ENCODE results near the gene GPD1L.
"Not testable (repeated sequence)": the region's sequence is repeated elsewhere in the genome, so short reads cannot be mapped to it uniquely, and the experiment has no call there.

GPD1L gene

GRCh38 chr3:32102289-32102688, 4.1 kb upstream of the GPD1L start:
- DNase-seq, result no peak
- intact Hi-C loops (cut with DNase I), result no loop called here

DNA sequence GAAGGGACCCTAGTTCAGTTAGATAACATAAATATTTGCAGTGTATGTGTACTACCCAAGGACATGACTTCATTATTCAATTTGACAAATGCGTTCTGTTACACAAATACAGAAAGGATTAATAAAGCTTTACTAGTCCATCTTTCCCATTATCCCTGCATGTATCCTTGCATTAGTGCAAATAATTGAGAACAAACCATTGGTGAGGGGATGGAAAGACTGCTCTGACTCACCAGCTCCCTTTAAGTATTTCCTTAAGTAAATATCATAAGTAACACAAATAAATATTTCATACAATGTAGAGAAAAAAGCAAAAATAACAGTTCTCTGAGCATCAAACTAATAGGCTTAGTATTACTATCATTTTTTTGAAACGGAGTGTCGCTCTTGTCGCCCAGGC, 1.9 kb upstream of the GPD1L start:
- intact Hi-C loops (cut with DNase I), result no loop called here
- no peak for DNase-seq

GRCh38 chr3:32105291-32106131, 909 bp upstream of the GPD1L start:
- DNase-seq, result no peak
- intact Hi-C loops (cut with DNase I), result loop anchor here (2.0 kb wide), 1 partner anchor 39 kb away; no protein-coding TSS in a partner anchor

DNA sequence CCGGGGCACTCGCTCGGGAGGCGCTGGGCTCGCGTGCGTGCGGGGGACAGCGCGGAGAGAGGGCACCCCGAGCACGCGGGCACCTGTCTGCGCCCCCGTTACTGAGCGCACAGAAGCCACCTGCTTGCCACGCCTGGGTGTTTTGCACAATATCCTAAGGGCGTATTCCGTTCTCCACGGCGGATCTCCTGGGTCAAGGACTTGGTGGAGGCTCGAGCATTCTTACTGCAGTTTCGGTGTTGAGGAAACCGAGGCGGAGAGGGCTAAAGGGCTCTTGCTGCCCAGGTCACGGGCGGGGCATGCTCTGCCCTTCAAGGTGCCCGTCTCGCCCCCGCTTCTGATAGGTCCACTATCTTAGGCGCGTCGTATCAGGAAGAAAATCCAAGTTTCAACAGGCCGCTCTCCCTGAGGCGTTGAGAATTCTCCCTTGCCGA, 526 bp downstream of the GPD1L start:
- peak in 21 of 42 donors; percentile 7 to 53 (median 21) for DNase-seq
- intact Hi-C loops (cut with DNase I), result loop anchor here (2.0 kb wide), 1 partner anchor 38 kb away; no protein-coding TSS in a partner anchor

GRCh38 chr3:32108224-32108623, 1.8 kb downstream of the GPD1L start:
- intact Hi-C loops (cut with DNase I); DNase-seq: not testable (repeated sequence)

- intact Hi-C loops (cut with DNase I), result no loop called here
- DNase-seq, result peak; percentile 42 to 90 (median 76)
Observed at GRCh38 chr3:32109256-32109655, 2.8 kb downstream of the GPD1L start.

- intact Hi-C loops (cut with DNase I), result no loop called here
- no peak for DNase-seq
Observed at GRCh38 chr3:32110233-32110760, 3.9 kb downstream of the GPD1L start.

- DNase-seq, result no peak
- intact Hi-C loops (cut with DNase I), result no loop called here
Observed at GRCh38 chr3:32111560-32111959, 5.1 kb downstream of the GPD1L start.

- intact Hi-C loops (cut with DNase I), result no loop called here
- DNase-seq, result no peak
Observed at GRCh38 chr3:32113566-32113965, 7.1 kb downstream of the GPD1L start.

DNA sequence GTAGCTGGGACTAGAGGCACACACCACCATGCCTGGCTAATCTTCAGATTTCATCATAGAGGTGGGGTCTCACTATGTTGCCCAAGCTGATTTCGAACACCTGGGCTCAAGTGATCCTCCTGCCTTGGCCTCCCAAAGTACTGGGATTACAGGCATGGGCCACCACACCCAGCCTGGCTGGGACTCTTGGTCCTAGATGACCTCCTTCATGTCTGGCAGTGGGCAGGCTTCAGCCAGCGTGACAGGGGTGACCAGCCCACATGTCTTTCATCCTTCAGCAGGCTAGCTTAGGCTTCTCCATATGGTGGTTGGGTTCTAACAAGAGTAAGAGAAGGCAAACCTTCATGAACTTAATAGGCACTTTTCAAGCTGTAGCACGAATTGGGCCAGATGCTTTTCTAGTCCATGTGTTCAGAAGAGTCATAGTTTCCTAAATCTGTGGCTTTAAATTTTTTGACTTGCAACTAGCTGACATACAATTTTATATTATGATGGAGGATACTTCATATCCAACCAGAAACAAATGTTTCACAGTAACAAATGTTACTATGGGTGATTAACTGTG, 7.6 kb downstream of the GPD1L start:
- DNase-seq, result no peak

DNA sequence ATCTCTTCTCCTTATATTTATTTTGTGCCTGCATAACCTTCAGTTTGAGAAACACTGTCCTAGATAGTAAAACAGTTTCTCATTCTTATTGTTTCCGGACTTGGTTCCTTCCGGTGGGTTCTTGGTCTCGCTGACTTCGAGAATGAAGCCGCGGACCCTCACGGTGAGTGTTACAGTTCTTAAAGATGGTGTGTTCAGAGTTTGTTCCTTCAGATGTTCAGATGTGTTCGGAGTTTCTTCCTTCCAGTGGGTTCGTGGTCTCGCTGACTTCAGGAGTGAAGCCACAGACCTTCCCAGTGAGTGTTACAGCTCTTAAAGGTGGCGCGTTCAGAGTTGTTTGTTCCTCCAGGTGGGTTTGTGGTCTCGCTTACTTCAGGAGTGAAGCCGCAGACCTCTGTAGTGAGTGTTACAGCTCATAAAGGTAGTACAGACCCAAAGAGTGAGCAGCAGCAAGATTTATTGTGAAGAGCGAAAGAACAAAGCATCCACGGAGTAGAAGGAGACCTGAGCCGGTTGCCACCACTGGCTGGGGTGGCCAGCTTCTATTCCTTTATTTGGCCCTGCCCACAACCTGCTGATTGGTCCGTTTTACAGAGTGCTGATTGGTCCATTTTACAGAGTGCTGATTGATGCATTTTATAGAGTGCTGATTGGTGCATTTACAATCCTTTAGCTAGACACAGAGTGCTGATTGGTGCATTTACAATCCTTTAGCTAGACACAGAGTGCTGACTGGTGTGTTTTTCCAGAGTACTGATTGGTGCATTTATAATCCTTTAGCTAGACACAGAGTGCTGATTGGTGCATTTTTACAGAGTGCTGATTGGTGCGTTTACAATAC, 8.3 kb downstream of the GPD1L start:
- intact Hi-C loops (cut with DNase I); DNase-seq: not testable (repeated sequence)

More for the DNA sequence above, 7.6 kb downstream of the GPD1L start:
- intact Hi-C loops (cut with DNase I), result no loop called here

- intact Hi-C loops (cut with DNase I), result no loop called here
Observed at GRCh38 chr3:32117320-32117719, 10.9 kb downstream of the GPD1L start.

DNA sequence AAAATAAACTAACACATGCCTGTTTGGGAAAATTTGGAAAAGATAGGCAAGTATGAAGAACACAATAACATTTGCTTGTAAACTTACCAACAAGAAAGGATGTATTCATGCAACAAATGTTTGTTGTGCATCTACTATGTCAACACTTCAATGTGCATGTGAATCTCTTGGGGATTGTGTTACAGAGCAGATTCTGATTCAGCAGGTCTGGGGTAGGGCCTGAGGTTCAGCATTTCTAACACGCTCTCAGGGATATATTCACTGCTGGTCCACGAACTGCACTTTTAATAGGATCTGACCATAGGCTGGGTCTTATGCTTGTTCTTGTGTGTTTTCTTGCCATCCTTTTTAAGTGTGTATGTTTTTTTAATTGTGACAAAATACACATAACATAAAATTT, 11.8 kb downstream of the GPD1L start:
- DNase-seq, result no peak
- intact Hi-C loops (cut with DNase I), result no loop called here

More at GRCh38 chr3:32117320-32117719, 10.9 kb downstream of the GPD1L start:
- no peak for DNase-seq

DNA sequence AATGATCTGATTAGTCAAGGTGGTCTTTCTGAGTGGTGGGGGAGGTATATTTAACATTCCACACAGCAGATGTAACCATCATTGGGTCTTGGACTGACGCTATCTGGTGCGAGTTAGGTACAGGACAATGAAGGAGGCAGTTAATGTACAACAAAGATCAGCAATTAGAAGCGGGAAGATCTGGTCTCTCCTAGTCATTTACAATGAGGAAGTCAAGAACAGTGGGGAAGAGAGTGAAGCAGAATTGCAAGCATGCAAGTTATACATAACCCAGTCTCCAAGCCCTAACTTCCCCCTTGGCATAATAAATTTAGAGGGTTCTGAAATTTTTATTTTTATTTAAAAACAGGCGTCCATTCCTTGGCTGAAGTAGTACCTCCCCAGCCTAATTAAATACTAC, 14.1 kb downstream of the GPD1L start:
- DNase-seq, result no peak
- intact Hi-C loops (cut with DNase I), result no loop called here

DNA sequence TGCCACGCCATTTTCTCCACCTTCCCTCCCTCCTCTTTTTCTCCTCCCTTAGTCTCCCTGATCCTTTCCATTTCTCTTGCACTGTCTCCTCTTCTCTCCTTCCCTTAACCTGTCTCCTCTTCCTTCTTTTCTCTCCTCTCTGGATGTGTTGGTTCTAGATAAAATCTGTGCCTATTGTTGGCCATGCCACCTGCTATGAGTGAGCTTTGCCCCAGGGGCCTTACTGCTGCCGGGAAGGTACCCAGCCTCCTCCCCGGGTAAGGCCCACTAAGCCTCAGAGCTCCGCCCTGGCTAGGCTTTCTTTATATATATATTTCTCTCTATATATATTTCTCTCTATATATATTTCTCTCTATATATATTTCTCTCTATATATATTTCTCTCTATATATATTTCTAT, 14.7 kb downstream of the GPD1L start:
- no peak for DNase-seq
- intact Hi-C loops (cut with DNase I), result no loop called here

GRCh38 chr3:32123620-32124019, 17.2 kb downstream of the GPD1L start:
- no peak for DNase-seq
- intact Hi-C loops (cut with DNase I), result no loop called here

DNA sequence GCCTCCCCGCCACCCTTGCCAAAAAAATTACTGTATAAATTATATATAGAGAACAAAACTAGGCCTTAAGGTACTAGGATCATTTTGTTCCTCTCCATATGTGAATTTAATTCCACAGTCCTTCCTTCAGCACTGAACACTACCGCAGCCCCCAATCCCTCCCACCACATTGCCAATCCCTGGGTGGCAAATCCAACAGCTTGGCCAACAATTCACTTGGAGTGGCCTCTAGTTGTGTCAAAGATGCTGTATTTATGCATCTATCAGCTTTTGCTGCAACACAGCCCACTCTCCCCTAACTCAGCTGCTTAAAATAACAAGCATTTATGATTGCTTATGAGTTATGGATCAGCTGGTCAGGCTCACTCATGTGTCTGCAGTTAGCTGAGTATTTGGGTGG, 18.6 kb downstream of the GPD1L start:
- intact Hi-C loops (cut with DNase I), result no loop called here
- no peak for DNase-seq

DNA sequence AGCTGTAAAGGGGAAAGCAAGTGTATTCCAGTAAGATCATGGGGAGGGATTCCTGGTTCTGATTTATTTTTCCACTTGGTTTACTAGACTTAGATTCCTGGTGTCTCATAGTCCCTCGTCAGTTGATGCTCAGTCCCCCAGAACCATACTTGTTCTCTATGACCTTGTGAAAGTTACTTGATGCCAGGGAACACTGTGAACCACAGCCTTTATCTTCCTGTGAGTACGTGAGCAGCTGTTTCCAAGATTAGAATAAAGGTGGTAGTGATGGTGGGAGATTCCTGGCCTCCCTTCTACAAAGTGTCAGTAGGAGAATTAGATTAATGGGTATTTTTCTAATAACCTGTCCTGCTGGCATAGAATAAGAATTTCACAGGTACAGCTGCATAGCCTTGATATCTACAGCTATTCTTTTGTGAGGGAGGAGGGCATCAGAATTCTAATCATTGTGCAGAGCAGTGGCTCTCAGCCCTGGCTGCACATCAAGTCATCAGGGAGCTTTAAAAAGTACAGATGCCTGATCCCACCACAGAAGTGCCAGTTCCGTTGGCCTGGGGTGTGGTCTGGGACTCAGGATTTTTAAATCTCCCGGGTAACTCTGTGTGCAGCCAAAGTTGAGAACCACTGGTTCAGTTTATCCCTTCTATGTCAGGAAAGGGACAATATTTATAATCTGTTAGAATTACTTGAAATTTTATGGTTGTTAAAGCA, 20.0 kb downstream of the GPD1L start:
- intact Hi-C loops (cut with DNase I), result no loop called here
- DNase-seq, result no peak
